GM13976 (cell line): Measurements from ENCODE around the gene PTPRG.
A peak's percentile ranks its signal among the peaks of the same experiment; 100 is the strongest.

Experiments used
- DNase-seq: peaks from one replicate; pipeline ENCODE4 v3.0.0; 2012; ENCODE audit warnings: low spot score
- CTCF ChIP-seq: IDR thresholded peaks from 2 replicates; pipeline ENCODE4 v1.5.1; 2012; ENCODE audit warnings: borderline replicate concordance, mild to moderate bottlenecking; ENCODE audit not compliant: insufficient read depth; ENCODE audit errors: extremely low read depth, missing control alignments, control extremely low read depth
- in situ Hi-C: fragments of 300-500 bp; cut with MboI; formaldehyde crosslinking; loops from one replicate; pipeline ENCODE4 v1.12.0; 2022; ENCODE audit warnings: low sequenced_read_pairs, mixed read lengths, inconsistent platforms; ENCODE audit not compliant: unreplicated experiment

The PTPRG gene

GRCh38 chr3:61875046-61875844 is 313.9 kb downstream of the PTPRG start:
- no peak for DNase-seq
- TF ChIP-seq CTCF: no peak
- in situ Hi-C loops: loop anchor here (10.0 kb wide), 1 partner anchor 60 kb away; no protein-coding TSS in a partner anchor

DNA sequence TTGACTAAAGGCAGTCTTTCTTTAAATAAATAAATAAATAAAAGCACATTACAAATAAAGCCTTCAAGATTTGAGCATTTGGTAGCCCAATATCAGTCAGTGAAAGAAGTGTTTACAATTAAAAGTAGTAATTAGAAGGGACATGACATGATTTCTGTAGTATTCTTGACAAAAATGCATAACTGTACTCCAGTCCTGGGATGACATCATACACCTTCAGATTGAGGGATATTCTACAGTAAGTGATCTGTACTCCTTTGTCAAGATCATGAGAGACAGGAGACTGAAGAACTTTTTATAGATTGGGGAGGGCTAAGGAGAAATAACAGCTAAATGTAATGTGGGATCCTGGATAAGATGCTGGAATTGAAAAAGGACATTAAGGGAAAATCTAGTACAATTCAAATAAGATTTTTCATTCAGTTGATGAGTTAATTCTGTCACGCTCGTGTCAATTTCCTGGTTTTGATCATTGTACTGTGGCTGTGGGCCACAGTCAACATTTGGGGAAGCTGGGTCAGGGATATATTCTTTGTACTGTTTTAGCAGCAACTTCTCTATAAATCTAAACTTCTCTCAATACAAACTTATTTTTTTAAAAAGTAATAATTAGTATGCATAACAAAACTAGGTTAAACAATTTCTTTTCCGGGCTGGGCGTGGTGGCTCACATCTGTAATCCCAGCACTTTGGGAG is 314.8 kb downstream of the PTPRG start:
- DNase-seq: no peak
- in situ Hi-C loops: loop anchor here (10.0 kb wide), 1 partner anchor 59 kb away; no protein-coding TSS in a partner anchor

GRCh38 chr3:61876797-61877196 is 315.4 kb downstream of the PTPRG start:
- TF ChIP-seq CTCF: no peak
- DNase-seq: no peak
- in situ Hi-C loops: loop anchor here (10.0 kb wide), 1 partner anchor 58 kb away; no protein-coding TSS in a partner anchor

More for the DNA sequence above, 314.8 kb downstream of the PTPRG start:
- TF ChIP-seq CTCF: no peak

DNA sequence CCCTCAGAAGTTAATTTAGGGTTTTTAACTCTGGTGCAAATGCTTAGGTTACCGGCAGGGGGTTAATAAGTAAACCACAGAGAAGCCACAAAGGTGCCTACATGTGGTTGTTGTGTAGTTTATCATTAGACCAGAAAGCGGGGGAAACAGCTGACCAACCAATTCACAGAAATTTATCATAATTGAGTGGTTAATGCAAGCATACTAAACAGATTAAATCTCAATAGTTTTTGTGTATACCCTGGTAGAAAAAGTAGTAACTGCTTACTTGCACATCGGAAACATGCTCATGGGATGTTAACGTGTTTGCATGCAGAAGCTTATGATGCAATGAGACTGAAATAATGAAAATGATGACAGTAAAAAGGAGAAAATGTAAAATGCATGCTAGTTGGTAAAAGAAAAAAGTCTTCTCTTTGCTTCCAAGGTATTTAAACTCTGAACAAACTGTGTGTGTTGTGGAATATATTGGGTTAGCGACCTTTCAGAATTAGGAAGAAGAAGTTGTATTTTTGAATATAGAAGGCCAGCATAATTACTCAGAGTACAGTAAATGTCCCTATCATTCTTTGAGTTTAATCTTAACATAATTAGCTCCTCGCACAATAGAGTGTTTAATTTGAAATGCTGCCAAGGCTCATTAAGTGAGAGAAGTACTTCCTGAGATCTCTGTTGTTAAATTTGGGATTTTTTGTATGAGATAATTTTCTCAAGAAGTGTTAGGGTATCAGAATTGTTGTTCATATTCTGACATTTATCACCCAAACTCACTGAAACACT is 316.2 kb downstream of the PTPRG start:
- in situ Hi-C loops: loop anchor here (10.0 kb wide), 1 partner anchor 57 kb away; no protein-coding TSS in a partner anchor
- TF ChIP-seq CTCF: no peak
- DNase-seq: peak; percentile 17

GRCh38 chr3:61882253-61882652 is 320.9 kb downstream of the PTPRG start:
- in situ Hi-C loops: no loop called here
- TF ChIP-seq CTCF: no peak

GRCh38 chr3:61884794-61885193 is 323.4 kb downstream of the PTPRG start:
- no peak for TF ChIP-seq CTCF
- no peak for DNase-seq
- in situ Hi-C loops: no loop called here

More at GRCh38 chr3:61882253-61882652, 320.9 kb downstream of the PTPRG start:
- DNase-seq: no peak
